Femur (tissue), 1 donor: ENCODE data around the gene ERGIC3.
"Not testable (repeated sequence)": the region's sequence is repeated elsewhere in the genome, so short reads cannot be mapped to it uniquely, and the experiment has no call there.

Experiments
- DNase-seq: peaks from one replicate; pipeline ENCODE4 v3.0.0-alpha.2; 2017

ERGIC3 gene

DNA sequence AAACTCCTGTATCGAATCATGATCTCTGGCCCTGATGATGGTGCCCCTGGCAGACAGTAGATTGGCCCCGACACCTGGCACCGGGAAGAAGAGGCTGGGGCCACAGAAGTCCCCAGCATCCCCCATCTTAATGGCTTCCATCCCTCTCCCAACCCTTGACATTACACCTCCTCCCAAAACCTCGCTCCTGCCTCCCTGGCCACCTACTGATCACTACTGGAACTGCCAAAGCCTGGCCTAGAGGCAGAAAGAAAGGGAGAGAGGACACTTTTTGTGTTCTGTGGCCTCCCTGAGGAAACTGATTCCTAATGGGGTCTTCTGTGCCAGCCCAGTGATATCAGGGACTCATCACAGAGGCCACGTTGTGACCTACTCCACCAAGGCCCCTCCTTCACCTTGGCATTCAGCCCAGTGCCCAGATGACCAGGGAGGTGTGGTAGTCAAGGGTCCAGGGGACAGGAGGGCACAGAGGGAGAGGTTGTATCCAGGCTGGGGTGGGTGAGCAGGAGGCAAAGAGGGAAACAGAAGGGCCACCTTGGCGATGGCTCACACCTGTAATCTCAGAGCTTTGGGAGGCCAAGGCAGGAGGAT lies 18.5 kb upstream of the ERGIC3 start:
- DNase-seq, result no peak

- no peak for DNase-seq
Observed at GRCh38 chr20:35525639-35526038, 16.2 kb upstream of the ERGIC3 start.

- DNase-seq, result no peak
Observed at GRCh38 chr20:35527122-35527769, 14.6 kb upstream of the ERGIC3 start.

DNA sequence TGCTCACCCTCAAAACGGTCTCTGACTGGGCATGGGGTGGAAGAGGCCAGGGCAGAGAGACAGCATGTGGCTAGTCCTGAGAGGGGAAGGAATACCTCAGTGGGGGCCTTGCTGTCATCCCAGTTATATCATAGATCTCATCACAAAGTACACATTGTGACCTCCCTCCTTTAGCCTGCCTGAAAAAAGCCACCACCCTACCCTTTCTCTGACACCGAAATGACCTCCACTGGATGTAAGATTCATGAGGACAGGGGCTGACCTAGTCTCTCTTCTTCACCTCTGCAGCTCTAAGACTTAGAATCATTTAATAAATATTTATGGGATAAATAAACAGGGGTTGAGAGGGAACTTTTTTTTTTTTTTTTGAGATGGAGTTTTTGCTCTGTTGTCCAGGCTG lies 12.3 kb upstream of the ERGIC3 start, which contains the start of gene C20orf173:
Gene C20orf173, minus strand, starts transcription at position 101 of the 400 bp plus-strand sequence. CDS start 279 bp downstream, outside the sequence.
- no peak for DNase-seq

DNA sequence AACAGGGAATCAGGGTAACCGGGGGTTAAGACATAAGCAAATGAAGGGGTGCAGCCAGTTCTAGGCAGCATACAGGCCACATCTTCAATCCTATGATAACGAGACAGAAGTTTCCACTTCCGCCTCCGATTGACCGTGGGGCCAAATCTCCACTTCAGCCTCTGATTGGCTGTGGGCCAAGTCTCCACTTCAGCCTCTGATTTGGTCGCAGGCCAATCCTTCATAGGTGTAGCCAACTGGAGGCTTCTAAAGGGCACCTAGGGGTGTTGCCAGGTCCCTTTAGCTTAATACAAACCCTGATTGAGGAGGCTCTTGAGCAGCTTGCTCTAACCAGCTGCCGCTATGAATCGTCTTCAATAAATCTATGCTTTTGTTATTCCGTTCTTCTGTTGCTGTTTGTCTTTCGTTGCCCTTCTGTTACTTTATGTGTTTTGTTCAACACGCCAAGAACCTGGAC lies 2.1 kb upstream of the ERGIC3 start:
- DNase-seq, result peak; percentile 48

- no peak for DNase-seq
Observed at GRCh38 chr20:35541118-35541782, 628 bp upstream of the ERGIC3 start.

- DNase-seq, result no peak
Observed at GRCh38 chr20:35542990-35543389, 1.1 kb downstream of the ERGIC3 start.

- DNase-seq, result no peak
Observed at GRCh38 chr20:35544436-35544835, 2.6 kb downstream of the ERGIC3 start.

- not testable (repeated sequence) for DNase-seq
Observed at GRCh38 chr20:35544941-35545340, 3.1 kb downstream of the ERGIC3 start.

DNA sequence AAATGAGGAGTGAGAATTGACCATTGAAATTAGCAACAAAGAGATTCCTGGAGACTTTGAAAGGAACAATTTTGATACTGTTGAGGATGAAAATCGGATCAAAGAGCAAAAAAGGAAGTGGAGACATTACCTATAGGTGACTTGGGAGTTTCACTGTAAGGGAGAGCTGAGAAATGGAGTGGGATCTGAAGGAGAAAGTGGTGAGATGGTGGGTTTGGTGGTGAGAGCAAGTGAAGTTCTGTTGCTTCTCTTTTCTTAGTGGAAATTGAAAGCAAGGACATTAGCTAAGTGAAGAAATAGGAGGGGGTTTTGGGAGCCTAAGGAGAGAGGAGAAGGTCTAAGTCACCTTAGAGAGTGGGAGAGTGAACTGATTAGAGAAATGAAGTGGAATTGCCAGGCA lies 4.2 kb downstream of the ERGIC3 start:
- no peak for DNase-seq

DNA sequence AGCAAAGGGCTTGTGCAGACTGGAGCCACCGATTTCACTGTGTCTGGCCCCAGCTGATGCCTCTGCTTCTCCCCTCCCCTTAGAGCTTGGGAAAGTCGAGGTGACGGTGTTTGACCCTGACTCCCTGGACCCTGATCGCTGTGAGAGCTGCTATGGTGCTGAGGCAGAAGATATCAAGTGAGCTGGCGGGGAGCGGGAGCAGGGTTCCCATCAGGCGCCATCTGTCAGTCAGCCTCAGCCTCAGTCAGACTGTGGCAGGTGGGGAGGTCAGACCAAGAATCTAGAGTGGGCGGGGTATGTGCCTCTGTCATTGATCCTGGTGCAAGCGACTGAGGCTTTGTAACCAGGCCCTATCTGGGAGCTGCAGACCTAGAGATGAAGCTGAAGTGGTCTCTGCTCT lies 5.5 kb downstream of the ERGIC3 start:
- DNase-seq, result no peak

- peak; percentile 50 for DNase-seq
Observed at GRCh38 chr20:35551503-35551902, 9.6 kb downstream of the ERGIC3 start.

- no peak for DNase-seq
Observed at GRCh38 chr20:35552914-35553313, 11.0 kb downstream of the ERGIC3 start.

DNA sequence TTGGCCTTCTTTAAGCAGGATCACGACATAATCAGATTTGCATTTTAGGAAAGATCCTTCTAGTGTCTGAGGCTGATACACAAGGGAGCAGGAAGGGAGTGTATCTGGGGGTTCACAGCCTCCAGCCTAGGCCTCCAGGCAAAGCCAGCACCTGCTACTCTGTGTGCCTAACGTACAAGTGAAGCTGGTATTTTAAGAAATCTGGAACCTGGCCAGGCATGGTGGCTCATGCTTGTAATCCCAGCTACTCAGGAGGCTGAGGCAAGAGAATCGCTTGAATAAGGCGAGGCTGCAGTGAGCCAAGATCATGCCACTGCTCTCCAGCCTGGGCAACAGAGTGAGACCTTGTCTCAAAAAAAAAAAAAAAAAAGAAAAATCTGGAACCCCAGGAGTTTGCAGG lies 13.6 kb downstream of the ERGIC3 start:
- DNase-seq, result not testable (repeated sequence)

DNA sequence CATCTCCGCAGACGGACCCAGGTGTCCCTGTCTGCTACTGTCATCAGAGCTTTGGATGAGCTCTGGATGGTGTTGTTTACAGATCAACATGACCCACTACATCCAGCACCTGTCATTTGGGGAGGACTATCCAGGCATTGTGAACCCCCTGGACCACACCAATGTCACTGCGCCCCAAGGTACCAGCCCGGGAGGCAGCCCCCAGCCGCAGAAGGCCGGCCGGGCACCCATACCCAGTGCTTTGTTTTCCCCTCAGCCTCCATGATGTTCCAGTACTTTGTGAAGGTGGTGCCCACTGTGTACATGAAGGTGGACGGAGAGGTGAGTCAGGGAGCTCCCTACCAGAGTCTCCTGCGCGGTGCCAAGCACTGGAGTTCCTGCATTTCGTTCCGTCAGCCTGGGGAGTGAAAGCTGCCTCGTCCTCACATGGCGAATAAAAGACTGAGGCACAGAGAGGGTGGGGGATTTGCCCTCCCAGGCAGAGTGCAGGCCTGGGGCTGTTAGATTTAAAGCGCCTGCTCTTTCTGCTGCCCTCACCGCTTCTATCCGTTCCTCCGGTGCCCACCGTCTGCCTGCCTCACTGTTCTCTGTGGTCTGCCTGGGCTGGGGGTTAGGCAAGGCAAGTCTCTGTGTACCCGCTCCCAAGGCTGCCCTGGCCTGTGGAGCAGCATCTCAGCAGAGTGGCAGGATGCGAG lies 14.2 kb downstream of the ERGIC3 start:
- no peak for DNase-seq

GRCh38 chr20:35556871-35557270 lies 15.0 kb downstream of the ERGIC3 start:
- no peak for DNase-seq

GRCh38 chr20:35558451-35558850 lies 16.6 kb downstream of the ERGIC3 start:
- no peak for DNase-seq

- no peak for DNase-seq
Observed at GRCh38 chr20:35559042-35559693, 17.3 kb downstream of the ERGIC3 start.

- no peak for DNase-seq
Observed at GRCh38 chr20:35560105-35560511, 18.2 kb downstream of the ERGIC3 start.

- no peak for DNase-seq
Observed at GRCh38 chr20:35560541-35560940, 18.7 kb downstream of the ERGIC3 start.

DNA sequence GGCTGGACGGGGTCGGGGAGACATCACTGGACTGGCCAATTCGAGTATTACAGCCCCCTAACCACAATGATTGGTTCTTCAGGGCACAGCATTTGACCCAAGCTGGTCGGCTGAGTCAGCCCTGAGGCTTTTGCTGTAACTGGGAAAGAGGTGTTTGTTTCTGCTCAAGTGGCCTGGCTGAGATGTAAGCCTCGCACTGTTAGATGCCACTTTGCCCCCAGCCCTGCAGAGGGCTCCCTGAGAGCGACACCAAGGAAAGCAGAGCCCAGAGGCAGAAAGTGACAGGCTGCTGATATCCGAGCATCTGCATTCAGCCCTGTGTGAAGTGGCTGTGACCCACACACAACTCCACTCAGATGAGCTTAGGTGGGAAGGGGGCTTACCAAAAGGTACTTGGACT lies 19.4 kb downstream of the ERGIC3 start:
- DNase-seq, result no peak

DNA sequence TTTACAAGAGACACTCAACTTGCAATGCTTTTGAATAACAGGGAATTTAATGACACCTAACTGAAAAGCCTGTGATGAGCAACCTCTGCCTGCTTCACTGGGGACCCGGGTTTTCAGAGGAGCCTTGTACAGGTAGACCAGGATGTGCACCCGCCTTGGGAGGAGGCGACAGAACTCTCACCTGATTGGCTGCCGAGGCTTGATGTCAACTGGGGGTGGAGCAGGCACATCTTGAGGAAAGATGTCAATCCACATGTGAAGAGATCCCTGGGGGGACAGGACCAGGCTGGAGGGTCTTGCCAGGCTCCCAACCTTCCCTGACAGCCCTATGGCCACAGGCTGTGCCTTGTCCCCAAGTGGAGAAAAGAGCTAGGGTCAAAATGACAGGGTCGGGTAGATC lies 19.8 kb downstream of the ERGIC3 start:
- DNase-seq, result no peak

- DNase-seq, result no peak
Observed at GRCh38 chr20:35562541-35563110, 20.7 kb downstream of the ERGIC3 start.
